Smooth muscle cell of the pulmonary artery (primary cell): ENCODE data around the gene PHACTR1. TPM values are rescaled to one million over a fixed set of nuclear protein-coding genes. Genes with fewer than 3 reads are reported as not detected.

Source experiments
- total RNA-seq: library from RNA; depleted of rRNA; stranded (reverse); fragments of >200 nt; gene quantifications from 2 replicates; pipeline ENCODE4 v1.2.3, GENCODE V29; 2014

PHACTR1 gene
- total RNA-seq, result 0.33 and 1.6 TPM in 2 replicates

DNA sequence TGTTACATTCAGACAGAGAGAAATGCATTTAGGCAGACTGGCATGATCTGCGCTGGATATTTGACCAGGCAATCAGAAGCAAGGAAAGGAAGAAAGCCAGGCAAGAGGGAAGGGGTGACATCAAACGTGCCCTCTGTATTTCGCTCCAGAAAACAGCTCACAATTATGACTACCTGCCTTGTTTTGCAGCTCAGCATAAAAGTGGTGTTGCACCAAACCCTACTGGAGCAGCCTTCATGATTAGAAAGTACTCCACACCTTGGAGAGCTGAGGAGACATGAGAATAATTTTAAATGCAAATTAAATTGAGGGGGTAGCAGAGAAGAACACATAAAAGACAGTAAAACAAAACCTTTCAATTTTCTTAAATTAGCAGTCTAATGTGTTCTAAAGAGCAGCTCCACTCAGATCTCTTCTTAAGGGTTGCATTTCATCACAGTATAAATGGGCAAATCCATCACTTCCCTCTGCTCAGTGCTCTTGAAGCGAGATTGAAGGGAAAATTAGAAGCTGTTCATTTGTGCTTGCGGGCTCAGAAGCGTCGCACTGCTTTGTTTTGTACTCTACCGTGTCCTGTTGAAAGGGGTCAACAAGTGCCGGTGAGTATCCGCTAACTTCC lies at the start of gene PHACTR1:
TSS of gene PHACTR1 (plus strand) at position 470 of the 619 bp plus-strand sequence.

DNA sequence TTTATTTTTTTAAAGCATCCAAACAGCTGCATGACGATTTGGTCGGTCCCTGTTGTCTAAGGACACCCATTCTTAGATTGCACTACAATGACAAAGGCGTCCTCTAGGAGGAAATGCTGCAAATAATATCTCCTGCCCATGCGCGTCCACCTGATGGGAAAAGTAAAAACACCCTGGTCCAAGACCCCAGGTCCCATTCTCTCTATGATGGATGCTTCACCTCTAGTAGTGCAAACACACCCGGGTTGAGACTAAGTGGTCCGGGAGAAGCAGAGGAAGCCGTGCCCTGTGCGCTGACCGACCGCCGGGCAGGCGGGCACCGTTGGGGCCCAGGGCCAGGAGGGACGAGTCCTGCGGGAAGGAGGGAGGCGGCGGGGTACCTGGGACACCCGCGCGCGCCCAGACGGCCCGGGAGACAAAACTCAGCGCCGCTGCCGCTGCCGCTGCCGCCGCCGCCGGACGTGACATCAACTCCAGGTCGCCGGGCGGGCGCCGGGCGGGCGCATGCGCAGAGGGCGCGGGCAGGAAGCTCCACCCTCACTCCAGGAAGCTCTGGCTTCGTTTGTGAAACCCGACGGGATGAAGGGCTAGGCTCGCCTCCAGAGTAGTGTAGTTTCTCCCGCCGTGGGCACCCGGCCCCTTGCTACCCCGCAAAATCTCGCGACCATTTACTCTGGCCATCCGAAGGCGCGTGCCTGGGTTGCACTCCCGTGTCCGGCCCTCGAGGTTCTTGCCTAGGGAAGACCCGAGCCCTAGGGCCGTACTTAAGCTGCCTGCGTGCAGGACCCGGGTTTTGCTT lies 611.7 kb downstream of the PHACTR1 start, which contains the start of gene TBC1D7:
TSS of gene TBC1D7 (minus strand) at position 462 of the 799 bp plus-strand sequence. CDS start 1,639 bp downstream, outside the sequence.

